HG03196 (cell line): Measurements from ENCODE around the gene MSI2.

Experiments used
- ATAC-seq: cut with Tn5 transposase; IDR thresholded peaks from one replicate; pipeline ENCODE4 v1.9.1; 2021; ENCODE audit not compliant: unreplicated experiment

MSI2 gene

DNA sequence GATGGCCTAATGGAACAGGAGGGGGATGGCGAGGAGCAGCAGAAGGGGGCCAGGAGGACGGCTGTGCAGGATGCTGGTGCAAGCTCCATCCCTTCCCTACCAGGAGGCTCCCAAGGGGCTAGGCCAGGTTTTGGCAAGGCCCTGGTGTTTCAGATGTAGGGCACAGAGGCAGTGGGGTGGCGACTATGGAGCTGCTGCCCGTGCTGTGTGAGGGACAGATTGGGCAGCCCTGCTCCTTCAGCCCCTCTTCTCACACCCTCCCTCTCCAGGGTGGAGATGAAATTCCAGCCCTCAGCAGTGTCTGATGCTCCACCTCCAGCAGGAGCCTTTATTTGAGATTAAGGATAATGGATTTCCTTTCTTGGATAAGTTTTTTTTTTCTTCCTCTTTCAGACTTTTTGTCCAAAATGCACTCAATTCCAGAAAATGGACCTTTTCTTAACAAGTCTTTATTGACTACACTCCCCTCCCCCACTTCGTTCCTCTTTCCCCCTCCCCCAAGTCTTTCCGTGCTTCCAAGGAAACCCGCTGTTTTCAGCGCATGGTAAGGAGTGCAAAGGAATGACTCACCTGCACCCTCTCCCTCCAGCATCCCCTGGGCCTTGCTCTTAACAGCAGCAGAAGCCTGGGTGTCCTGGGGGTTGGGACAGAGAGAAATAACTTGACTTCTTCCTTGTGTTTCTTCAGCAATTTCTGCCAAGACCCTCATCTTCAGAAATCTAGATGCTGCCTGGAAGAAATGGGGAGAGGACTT, 393.6 kb downstream of the MSI2 start:
- no peak for ATAC-seq

DNA sequence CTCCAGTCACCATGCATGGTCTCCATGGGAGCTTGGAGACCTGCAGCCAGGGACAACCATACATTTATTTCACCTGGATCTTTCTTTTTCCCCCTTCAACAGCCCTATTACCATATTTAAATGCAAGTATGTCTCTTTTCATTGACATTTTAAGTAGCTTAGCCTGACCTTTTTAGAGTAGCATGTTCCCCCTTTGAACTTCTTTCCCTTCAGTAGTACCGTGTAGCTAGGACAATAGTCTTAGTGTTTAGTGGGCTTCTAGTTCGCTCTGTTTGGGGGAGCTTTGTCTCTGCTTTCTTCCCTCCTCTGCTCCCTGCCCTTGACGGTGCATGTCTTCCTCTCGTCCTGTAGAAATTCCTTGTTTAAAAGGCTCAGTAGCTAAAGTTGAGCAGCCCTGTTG, 394.2 kb downstream of the MSI2 start:
- ATAC-seq: no peak

DNA sequence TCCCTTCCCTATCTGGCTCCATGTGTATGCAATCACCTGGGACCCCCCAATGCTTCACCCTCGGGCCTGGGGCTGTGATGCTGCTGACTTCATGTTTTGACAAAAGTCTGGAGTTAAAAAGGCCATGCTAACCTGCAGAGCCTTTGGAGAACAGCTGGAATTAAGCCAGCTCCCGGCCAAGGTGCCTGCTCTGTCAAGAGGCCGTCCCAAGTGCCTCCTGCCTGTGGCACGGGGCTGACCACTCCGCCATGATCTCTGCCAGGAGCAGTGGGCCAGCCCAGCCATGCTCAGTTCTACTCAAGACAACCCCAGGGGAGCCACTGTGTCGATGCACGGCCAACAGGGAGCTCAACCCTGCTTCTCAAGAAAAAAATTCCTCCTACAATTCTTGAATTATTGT, 395.1 kb downstream of the MSI2 start:
- no peak for ATAC-seq

DNA sequence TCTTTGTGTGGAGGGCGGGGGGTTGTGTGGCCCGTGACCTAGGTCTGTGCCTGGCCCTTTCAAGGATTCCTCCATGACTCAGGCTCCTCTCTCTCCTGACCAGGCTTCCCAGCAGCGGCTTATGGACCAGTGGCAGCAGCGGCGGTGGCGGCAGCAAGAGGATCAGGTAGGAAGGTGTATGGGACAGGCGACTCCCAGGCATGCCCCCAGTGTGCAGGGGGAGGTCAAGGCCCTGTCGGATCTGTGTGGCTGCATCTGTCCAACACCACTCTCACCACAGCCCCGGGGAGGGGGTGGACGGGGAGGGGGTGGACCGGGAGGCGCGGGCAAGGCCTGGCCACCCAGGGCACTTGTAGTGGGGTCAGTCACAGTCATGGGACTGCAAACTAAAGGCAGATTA, 395.7 kb downstream of the MSI2 start:
- ATAC-seq: no peak

DNA sequence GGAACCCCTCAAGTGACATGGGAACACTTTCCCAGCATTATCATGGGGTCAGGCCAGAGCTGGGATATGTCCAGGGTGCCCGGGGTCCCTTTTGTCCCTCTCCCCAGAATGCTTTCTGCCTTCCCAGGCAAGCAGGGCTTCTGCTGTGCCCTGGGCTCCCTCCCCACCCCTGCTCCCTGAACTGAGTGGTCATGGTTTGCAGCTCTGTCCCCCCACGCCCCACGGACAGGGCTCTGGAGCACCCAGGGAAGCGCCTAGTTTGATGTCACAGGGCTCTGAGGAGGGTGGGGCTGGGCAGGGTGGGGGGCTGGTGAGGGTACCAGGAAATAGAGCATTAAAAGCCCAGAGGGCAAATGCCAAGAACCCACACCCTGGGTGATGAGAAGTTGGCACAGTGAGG, 396.5 kb downstream of the MSI2 start:
- no peak for ATAC-seq

DNA sequence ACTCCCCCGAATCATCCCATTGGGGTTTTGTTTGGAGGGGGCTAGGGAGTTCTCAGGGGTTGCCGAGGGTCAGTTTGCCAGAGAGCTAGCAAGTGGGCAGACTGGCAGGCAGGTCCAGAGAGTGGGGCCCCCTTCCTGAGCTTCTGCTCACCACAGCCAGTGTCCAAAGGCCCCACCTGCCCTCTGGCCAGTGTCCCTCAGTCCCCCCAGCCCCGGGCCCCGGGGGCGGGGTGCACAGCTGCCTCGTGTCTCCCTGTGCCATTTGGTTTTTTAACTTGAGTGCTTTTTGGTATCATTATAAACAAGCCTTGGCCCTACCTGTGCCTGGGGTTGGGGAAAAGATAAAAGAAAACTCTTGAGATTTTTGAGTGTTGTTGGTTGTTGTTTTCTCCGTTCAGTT, 397.0 kb downstream of the MSI2 start:
- no peak for ATAC-seq

DNA sequence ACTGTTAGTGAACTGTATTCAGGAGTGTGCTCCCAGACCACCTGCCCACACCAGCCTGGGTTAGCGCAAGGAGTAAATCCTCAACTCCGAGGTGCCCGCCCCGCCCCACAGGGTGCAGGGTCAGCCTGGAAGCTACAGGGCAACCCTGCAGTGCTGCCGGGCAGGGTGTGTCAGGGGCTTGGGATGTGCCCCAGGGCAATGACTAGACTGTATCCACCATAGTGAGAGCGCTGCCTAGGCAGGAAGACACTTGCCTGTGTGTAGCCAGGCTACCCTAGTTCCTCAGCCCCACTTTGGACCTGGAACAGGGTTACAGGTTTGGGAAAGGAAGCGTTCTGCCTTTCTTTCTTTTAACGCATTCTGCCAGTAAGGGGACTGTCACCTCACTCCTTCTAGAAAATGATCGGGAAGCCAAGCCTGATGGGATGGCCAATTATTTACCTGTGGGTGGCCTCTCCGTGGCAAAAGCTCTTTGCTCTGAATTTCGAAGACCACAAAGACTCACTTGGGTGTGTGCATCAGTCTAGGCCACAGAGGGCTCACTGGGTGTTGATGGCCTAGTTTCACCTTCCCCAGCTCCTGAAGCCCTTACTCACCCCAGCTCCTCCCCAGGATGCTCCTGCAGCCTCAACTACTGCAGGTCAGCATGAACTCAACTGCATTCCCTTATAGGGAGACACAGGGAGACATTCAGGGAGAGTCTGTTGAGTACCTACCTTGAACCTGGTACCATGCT, 397.9 kb downstream of the MSI2 start:
- no peak for ATAC-seq

DNA sequence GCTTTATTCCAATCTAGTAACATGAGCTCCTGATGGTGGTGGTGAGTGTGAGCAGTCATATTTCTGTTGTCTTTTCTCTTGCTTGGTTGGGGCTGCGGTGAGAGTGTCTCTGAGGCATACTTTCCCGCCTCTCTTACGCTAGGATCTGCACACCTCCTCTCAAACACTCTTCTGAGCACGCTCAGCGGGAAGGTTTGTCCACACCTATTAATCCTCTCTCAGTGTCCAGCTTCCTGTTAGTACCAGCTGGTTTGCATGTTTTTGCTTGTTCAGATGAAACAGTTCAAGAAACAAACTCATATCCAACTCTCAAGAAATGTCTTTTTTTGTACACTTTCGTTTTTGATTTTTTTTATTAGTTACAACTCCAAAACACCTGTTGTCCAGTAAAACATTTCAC, 399.2 kb downstream of the MSI2 start:
- no peak for ATAC-seq

DNA sequence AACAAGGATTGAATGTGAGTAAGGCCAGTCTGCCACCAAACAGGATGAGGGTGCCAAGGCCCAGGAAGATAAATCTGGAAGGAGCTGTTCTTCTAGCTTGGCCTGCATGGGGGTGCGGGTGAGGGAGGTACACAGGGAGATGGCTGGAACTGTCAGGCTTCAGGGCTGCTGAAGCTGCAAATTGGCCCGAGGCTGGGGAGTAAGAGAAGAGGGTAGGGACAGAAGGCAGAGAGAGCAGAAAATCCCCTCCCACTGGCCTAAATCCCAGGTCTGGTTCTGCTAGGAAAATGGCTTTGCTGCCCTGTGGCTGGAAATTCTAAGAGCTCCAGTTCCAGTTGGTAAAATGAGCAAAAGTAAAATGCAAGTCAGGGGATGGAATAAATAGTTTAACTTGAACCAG, 400.9 kb downstream of the MSI2 start:
- no peak for ATAC-seq

DNA sequence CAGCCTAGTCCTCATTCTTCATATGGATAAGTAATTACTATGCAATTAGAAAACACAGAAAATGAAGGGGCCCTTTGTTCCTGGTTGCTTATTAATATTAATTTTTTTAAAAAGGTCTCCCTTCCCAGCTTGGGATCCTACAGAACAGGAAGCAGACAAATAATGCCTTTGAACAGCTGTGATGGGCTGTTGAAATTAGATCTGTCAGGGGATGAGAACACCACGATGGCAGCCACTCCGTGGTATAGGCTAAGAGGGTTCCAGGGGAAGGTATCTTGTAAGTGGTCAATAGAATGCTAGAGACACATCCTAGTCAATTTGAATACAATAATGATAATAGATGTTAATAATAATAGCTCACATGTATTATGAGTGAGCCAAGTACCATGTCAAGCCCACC, 405.7 kb downstream of the MSI2 start:
- no peak for ATAC-seq

DNA sequence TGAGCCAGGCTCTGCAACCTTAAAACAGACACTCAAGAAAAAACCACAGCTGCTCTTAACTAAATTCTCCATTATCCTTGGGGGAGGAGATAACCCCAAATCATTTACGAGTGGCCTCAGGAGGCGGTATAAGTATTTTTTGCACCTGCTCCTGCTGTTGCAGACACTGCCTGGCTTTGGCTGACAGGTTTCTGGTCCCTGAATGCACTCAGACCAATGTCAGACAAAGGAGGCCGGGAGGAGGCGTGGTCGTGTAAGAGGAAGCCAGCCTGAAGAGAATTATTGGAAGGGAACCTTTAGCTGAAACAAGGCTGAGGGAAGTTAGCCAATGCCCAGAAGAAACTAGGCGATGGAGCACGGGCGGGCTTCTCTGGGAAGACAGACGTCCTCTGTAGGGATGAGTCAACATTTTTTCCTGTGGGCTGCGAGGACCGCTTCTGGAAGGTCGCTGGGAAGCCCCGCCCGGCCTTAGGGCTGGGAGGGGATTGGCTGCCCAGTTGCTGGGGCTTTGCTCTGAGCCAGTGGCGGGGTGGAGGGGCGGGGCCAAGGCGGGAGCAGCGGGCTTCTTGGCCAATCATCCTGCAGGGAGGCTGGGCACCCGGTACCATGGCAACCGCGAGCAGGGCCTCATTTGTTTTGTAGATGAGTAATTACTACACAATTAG, 406.5 kb downstream of the MSI2 start:
- no peak for ATAC-seq

DNA sequence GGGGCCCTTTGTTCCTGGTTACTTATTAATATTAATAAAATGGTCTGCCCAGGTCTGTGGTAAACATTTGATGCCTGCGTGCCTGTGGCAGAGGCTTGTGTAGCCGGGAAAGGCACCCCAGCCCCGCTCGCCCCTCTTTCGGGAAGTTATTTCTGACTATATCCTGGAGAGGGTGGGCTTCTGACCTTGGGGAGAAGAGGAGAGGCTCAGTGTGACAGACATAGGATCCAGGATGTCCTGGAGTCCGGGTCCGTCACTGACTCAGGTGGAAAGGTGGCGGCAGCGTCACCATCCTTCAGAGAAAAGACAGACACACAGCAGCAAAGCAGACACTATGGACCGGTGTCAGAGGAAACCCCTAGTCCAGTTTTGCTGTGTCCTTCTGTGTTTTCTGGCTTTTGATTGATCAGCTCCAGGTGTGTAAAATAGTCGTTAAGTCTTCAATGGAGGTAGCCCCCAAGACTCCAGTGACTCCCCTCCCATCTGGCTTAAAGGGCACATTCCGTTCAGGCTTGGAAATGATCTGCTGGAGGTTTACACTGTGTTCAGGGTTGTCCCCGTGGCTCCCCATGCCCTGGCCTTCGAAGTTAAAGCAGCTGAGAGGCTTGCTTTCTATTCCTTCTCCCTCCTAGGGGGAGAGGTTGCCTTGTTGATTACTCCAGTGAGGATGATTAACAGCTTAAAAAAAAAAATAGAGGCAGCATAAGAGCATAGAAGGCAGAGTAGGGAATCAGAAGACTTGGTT, 407.2 kb downstream of the MSI2 start:
- no peak for ATAC-seq

DNA sequence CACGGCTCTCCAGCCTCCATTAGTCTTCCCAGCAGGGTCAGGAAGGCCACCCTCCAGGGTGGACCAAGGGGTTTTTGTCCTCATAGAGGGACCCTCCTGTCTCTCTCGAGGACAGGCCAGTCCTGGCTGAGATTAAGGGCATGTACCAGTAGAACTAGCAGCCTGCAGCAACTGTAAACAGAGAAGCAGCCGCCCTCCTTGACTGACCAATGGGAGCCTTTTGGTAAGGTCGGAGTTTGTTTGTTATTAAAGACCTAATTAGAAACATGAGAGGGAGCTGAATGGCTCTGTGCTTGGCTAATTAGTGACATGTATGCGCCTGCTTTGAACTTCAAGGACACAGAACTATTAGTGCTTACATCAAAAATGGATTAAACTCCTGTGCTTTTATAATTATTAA, 408.8 kb downstream of the MSI2 start:
- ATAC-seq: no peak

DNA sequence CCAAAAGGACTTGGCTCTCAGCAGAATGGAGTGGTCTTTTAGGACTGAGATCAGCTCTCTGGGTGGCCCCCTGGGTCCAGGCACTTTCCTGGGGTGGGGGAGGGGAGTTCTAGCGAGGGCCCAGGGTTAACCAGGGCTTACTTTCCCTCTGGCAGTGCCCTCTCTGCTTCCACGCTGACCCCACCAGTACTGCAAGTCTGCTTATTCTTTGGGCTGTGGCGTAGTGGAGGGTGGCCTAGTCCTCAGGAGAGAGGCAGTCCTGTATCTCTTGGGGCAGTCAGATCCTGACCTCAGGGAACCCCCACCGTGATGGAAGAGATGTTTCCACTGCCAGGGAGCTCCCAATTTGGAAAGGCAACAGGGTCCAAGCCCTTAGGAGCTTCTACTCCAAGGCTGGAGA, 409.4 kb downstream of the MSI2 start:
- no peak for ATAC-seq

DNA sequence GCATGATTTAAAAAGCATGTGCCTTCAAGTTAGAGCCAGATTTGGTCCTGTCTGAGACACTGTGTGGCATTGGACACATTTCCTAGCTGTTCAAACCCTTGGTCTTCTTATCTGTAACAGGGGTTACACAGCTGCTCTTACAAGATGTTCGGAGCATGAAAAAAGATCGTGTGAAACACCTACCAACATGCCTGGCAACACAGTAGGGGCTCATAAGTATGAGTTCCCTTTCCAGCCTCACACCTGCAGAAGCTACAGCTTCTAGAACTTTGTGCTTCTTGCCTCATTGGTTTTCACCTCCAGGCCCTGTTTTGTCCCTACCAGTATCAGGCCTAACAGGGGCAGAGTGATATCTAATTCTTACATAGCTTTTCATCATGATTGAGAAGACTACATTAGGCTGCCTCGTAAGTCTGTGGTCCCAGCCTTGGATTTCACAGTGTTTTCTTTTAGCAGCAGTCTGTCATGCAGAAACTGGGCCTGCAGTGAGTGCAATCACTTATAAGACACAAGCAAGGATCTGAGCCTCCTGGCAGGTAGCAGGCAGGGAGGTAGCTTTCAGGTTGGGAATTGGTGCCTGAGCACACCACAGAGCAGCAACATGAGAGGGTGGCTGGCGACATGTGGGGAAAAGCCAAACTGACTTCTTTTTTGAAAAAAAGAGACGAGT, 410.0 kb downstream of the MSI2 start:
- no peak for ATAC-seq

DNA sequence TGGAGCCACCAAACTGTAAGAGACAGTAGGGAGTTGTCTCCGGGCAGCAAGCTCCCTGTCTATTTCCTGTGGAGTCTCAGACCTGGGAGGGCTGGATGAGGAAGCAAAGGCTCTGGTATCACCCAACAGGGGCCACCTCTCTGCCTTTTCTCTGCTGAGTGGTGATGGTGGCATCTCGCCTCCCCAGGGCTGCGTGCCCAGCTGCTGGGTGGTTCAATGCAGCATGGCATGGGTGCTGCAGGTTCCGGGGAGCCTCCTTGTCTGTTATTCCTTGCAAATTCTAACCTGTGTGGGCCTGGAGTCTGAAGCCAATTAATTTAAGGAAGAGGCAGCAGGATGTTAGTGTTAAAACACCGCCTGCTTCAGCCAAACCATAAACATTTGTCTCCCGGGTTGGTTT, 410.6 kb downstream of the MSI2 start:
- ATAC-seq: no peak

DNA sequence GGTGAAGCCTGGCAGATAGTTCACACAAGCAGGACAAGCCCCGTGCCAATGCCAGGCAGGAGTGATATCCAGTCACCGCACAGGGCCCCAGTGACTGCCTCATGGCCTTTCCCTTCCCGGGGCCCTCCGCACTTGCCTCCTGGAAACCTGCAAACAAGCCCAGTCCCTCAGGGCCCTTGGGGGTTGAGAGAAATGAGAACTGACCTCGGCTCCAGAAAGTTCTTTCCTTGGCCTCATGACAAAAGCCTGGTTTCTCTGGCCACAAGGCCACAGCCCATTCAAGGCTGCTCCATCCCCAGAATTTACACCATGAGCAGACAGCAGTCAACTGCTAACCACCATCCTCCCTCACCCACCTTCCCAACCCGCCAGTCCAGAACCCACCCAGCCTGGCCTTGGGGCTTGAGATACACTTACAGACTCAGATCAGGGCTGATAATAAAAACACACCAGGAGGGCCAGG, 411.2 kb downstream of the MSI2 start:
- ATAC-seq: no peak

DNA sequence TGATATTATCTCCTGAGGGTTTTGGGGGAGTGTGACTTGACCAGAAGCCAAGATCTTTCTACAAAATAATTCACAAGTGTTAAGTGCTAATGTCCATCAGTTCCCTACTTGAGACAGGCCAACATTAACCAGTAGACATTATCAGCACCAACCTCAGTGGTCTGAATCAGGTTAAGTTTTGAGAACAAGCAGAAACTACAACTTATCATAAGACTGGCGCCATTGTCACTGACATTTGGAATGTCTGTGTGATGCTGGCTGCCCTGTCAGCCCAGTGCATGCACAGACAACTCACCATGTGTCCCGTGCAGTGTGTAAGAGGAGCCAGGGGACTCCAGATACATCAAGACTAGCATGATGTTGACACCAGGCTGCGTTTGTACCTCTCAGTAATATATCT, 412.0 kb downstream of the MSI2 start:
- ATAC-seq: no peak

DNA sequence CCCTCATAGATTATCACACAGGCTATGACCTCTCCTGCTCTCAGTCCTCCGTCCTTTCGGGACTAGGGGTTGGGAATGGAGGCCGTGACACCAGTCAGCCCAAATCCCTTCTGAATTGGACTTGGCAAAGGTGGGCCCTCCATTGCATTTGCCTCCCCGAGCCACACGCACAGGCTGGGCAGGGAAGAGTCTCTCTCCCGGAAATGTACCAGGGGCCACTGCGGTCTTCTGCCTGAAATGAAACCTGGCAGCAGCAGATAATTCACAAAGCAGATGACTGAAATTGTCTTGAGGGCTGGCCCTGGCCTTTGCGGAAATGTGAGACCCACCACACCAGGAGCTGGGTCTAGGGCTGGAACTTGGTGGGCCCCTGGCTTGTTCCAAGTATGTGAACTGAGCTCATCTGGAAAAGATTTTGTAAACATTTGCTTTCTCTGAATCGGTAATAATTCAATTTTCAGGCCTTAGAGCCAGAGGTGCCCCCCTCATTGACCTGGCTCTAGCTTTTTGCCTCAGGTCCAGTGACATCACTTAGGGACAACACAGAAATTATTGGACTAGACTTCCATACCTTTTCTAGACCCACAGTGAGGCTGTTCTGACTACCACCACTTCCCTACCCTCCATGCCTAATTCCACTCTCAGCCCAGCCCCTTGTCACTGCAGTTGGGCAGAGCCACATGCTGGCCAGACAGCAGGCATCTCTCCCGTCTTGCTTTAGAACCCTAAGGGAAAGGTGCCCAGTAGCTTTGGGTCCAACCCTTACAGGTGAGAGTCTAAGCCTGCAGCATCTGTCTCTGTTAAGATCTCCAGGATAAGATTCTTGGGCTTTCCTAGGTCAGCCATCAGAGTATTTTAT, 413.6 kb downstream of the MSI2 start:
- ATAC-seq: no peak
